Activated CD8-positive, alpha-beta memory T cell treated with anti-CD3 and anti-CD28 coated beads for 24 hours (primary cell): Measurements from ENCODE around the gene TMTC1.

Source experiments
- DNase-seq: peaks from one replicate; pipeline ENCODE4 v3.0.0-alpha.2; 2020

TMTC1 gene

GRCh38 chr12:29519585-29520182, 264.1 kb downstream of the TMTC1 start:
- no peak for DNase-seq

GRCh38 chr12:29518407-29518806, 265.3 kb downstream of the TMTC1 start:
- no peak for DNase-seq

GRCh38 chr12:29517264-29517663, 266.5 kb downstream of the TMTC1 start:
- DNase-seq: no peak

- no peak for DNase-seq
These were observed 267.3 kb downstream of the TMTC1 start for GRCh38 chr12:29516431-29516875.

- no peak for DNase-seq
These were observed 273.1 kb downstream of the TMTC1 start for GRCh38 chr12:29510591-29511185.

- DNase-seq: no peak
These were observed 274.2 kb downstream of the TMTC1 start for GRCh38 chr12:29509503-29509902.

GRCh38 chr12:29508949-29509348, 274.8 kb downstream of the TMTC1 start:
- no peak for DNase-seq

- DNase-seq: no peak
These were observed 278.6 kb downstream of the TMTC1 start for GRCh38 chr12:29505122-29505521.

- DNase-seq: no peak
These were observed 280.5 kb downstream of the TMTC1 start for GRCh38 chr12:29503283-29503682.

GRCh38 chr12:29499235-29499634, 284.5 kb downstream of the TMTC1 start:
- DNase-seq: no peak

- no peak for DNase-seq
These were observed 286.2 kb downstream of the TMTC1 start, which contains the start of gene OVCH1 for GRCh38 chr12:29497588-29497987. OVCH1 (minus strand) TSS chr12:29497686; CDS start chr12:29497686, 0 bp downstream.

- DNase-seq: no peak
These were observed 290.9 kb downstream of the TMTC1 start for GRCh38 chr12:29492891-29493290.

- DNase-seq: no peak
These were observed 296.8 kb downstream of the TMTC1 start for GRCh38 chr12:29486972-29487371.

- DNase-seq: no peak
These were observed 320.5 kb downstream of the TMTC1 start for GRCh38 chr12:29463198-29463597.

GRCh38 chr12:29460082-29460481, 323.7 kb downstream of the TMTC1 start:
- DNase-seq: no peak

GRCh38 chr12:29455087-29455486, 328.7 kb downstream of the TMTC1 start:
- no peak for DNase-seq

GRCh38 chr12:29451888-29452287, 331.9 kb downstream of the TMTC1 start:
- DNase-seq: no peak
